Glutamatergic neuron (in vitro differentiated cells): ENCODE measurements around the gene ADAP1. TPM values are rescaled to one million over a fixed set of nuclear protein-coding genes. Genes with fewer than 3 reads are reported as not detected.

Experiments used
- DNase-seq: peaks from one replicate; pipeline ENCODE4 v3.0.0; 2022
- H3K27ac Mint-ChIP-seq: one replicate; pipeline ENCODE4 v1.8.0; 2020; ENCODE audit warnings: mild to moderate bottlenecking, mixed read lengths, inconsistent platforms; ENCODE audit not compliant: unreplicated experiment
- H3K27me3 Mint-ChIP-seq: one replicate; pipeline ENCODE4 v1.8.0; 2020; ENCODE audit warnings: mild to moderate bottlenecking, moderate library complexity, mixed read lengths, inconsistent platforms; ENCODE audit not compliant: unreplicated experiment
- H3K36me3 Mint-ChIP-seq: one replicate; pipeline ENCODE4 v1.8.0; 2020; ENCODE audit warnings: mild to moderate bottlenecking, mixed read lengths, inconsistent platforms; ENCODE audit not compliant: unreplicated experiment
- H3K4me1 Mint-ChIP-seq: one replicate; pipeline ENCODE4 v1.8.0; 2020; ENCODE audit warnings: mild to moderate bottlenecking, low read depth, mixed read lengths, inconsistent platforms; ENCODE audit not compliant: unreplicated experiment
- H3K4me3 Mint-ChIP-seq: one replicate; pipeline ENCODE4 v1.8.0; 2020; ENCODE audit warnings: mild to moderate bottlenecking, mixed read lengths, inconsistent platforms; ENCODE audit not compliant: unreplicated experiment
- H3K9me3 Mint-ChIP-seq: one replicate; pipeline ENCODE4 v1.8.0; 2020; ENCODE audit warnings: mild to moderate bottlenecking, moderate library complexity, mixed read lengths, inconsistent platforms; ENCODE audit not compliant: unreplicated experiment
- CTCF ChIP-seq: fragments of 200-600 bp; sonication (generic); IDR thresholded peaks from one replicate; pipeline ENCODE4 v1.5.0; 2021; ENCODE audit not compliant: partially characterized antibody, unreplicated experiment
- total RNA-seq: library from RNA; stranded (reverse); fragmentation: NEBNext Ultra II Directional; extraction: Animal tissue kit (Norgen Biotek cat#: 25700); gene quantifications from one replicate; pipeline ENCODE4 v1.2.1, GENCODE V29; 2021; ENCODE audit not compliant: unreplicated experiment

Gene ADAP1
- total RNA-seq, 1 donor from 2014 or later = 61.1 TPM

GRCh38 chr7:956031-956430, 1.6 kb upstream of the ADAP1 start:
- no peak overlapping the region for H3K27ac Mint-ChIP-seq

GRCh38 chr7:953547-954327, 743 bp downstream of the ADAP1 start:
- H3K27me3 Mint-ChIP-seq = peaks cover 7% of the 10 kb centered on the region
- peaks cover 5% of the 10 kb centered on the region for H3K4me1 Mint-ChIP-seq
- no peak for TF ChIP-seq CTCF
- H3K36me3 Mint-ChIP-seq = no peaks in the 10 kb centered on the region
- H3K27ac Mint-ChIP-seq = no peak overlapping the region
- H3K9me3 Mint-ChIP-seq = peaks cover 3% of the 10 kb centered on the region
- H3K4me3 Mint-ChIP-seq = no peak overlapping the region
- peak; percentile 65 for DNase-seq

More at GRCh38 chr7:956031-956430, 1.6 kb upstream of the ADAP1 start:
- no peaks in the 10 kb centered on the region for H3K36me3 Mint-ChIP-seq
- peak; percentile 1 for DNase-seq
- TF ChIP-seq CTCF = no peak
- H3K4me3 Mint-ChIP-seq = peak overlapping the region; percentile 38
- peaks cover 7% of the 10 kb centered on the region for H3K27me3 Mint-ChIP-seq
- peaks cover 12% of the 10 kb centered on the region for H3K4me1 Mint-ChIP-seq
- H3K9me3 Mint-ChIP-seq = peaks cover 8% of the 10 kb centered on the region

- Mint-ChIP-seq H3K4me3 (no peak overlapping the region), H3K4me1 (peaks cover 5% of the 10 kb centered on the region), H3K36me3 (no peaks in the 10 kb centered on the region), H3K9me3 (peaks cover 7% of the 10 kb centered on the region), H3K27me3 (peaks cover 7% of the 10 kb centered on the region), H3K27ac (no peak overlapping the region)
- no peak for TF ChIP-seq CTCF
- peak; percentile 19 for DNase-seq
These were observed 1.7 kb downstream of the ADAP1 start for GRCh38 chr7:952548-953441.

GRCh38 chr7:951881-952547, 2.5 kb downstream of the ADAP1 start:
- Mint-ChIP-seq H3K27ac (no peak overlapping the region), H3K4me3 (no peak overlapping the region), H3K9me3 (peaks cover 7% of the 10 kb centered on the region), H3K4me1 (peaks cover 2% of the 10 kb centered on the region), H3K36me3 (no peaks in the 10 kb centered on the region), H3K27me3 (peaks cover 4% of the 10 kb centered on the region)
- DNase-seq = peak; percentile 17
- TF ChIP-seq CTCF = no peak
